GM12872 (cell line): ENCODE measurements around the gene ZNF292.

Experiments used
- TF ChIP-seq, protein P1 (sequence below): IDR thresholded peaks from 3 replicates; pipeline ENCODE4 v1.5.1; 2011; ENCODE audit warnings: low read depth, mild to moderate bottlenecking, low read length, moderate library complexity; ENCODE audit not compliant: insufficient read depth

ZNF292 gene

DNA sequence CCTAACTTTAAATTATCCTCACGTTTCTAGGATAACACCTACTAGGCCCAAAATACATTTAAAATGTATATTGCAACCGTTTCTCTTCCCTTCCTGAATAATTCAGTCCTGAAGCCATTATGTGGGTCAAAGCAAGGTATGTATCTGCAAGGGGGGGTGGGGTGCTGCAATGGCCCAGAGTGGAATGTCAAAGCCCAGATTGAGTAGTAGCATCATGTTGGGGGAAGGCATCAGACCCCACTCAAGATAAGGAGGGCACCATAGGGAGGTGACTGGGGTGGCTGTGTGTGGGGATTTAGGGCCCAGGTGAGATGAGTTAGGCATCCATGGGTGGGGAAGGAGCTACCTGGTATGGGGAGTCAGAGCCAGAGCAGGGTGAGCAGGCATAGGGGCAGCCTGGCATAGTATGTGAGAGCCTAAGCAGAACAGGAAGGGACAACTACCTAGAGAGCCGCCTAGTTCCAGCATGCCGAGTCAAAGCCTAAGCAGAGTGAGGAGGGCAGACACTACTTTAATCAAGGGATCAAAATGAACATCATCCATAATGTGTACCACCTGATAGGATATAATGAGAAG is 48.2 kb downstream of the ZNF292 start:
- TF ChIP-seq, protein P1, sequence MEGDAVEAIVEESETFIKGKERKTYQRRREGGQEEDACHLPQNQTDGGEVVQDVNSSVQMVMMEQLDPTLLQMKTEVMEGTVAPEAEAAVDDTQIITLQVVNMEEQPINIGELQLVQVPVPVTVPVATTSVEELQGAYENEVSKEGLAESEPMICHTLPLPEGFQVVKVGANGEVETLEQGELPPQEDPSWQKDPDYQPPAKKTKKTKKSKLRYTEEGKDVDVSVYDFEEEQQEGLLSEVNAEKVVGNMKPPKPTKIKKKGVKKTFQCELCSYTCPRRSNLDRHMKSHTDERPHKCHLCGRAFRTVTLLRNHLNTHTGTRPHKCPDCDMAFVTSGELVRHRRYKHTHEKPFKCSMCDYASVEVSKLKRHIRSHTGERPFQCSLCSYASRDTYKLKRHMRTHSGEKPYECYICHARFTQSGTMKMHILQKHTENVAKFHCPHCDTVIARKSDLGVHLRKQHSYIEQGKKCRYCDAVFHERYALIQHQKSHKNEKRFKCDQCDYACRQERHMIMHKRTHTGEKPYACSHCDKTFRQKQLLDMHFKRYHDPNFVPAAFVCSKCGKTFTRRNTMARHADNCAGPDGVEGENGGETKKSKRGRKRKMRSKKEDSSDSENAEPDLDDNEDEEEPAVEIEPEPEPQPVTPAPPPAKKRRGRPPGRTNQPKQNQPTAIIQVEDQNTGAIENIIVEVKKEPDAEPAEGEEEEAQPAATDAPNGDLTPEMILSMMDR = no peak

DNA sequence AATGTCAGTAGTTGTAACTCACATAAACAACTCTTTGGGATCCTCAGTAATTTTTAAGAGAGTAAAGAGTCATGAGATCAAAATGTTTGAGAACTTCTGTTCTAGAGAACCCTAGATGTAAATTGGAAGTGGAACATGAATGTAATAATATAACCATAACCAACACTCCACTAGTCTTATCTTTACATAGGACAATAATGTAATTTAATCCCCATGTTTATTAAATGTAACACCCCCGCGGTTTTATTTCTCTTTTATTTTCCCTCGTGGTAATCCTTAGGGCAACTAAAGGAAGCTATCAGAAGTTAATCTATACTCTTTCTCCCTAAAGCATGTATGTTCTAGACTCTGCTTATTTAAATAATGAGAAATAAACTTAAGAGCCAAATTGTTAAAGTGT is 54.4 kb downstream of the ZNF292 start:
- TF ChIP-seq, protein P1 = no peak

GRCh38 chr6:87210979-87211378 is 55.6 kb downstream of the ZNF292 start:
- TF ChIP-seq, protein P1 = no peak

GRCh38 chr6:87212596-87212995 is 57.2 kb downstream of the ZNF292 start:
- TF ChIP-seq, protein P1 = no peak

GRCh38 chr6:87213364-87213763 is 58.0 kb downstream of the ZNF292 start:
- TF ChIP-seq, protein P1 = no peak

DNA sequence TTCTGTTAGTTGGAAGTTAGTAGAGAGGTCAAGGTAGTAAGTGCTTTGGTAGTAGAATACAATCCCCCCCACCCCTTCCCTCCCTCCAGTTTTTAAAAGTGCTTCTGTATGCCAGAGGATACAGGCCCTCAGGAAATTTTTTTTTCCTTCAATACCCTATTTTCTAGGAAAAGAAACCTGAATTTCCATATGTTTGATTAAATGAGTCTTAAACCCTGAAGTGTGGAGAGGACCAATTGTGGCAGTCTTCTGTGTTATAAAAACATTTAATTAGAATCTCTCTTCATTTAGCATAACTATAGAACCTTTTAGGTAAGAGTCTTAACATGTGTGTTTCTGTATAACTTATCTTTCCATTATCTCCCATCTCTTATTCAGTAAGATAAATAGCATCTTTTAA is 59.5 kb downstream of the ZNF292 start:
- TF ChIP-seq, protein P1 = no peak

GRCh38 chr6:87220997-87221396 is 65.6 kb downstream of the ZNF292 start:
- TF ChIP-seq, protein P1 = no peak

- TF ChIP-seq, protein P1 = no peak
Measured at GRCh38 chr6:87222676-87223075, 67.3 kb downstream of the ZNF292 start.
